OCI-LY3 (cell line): ENCODE results near the gene PDGFC.
A peak's percentile ranks its signal among the peaks of the same experiment; 100 is the strongest.

Experiments used
- H2AFZ ChIP-seq: fragments of 200-600, 300-600 bp; shearing (Covaris generic); 2 replicates; pipeline ENCODE4 v1.6.0; 2014; ENCODE audit warnings: antibody characterized with exemption, low read depth, low read length
- H3K27ac ChIP-seq: fragments of 200-600, 300-600 bp; sonication (generic); 2 replicates; pipeline ENCODE4 v1.5.1; 2014; ENCODE audit warnings: mild to moderate bottlenecking, low read length, moderate library complexity, mixed read lengths
- H3K27me3 ChIP-seq: fragments of 200-600, 300-600 bp; sonication (generic); 2 replicates; pipeline ENCODE4 v1.6.1; 2014; ENCODE audit warnings: low read depth, low read length, mixed read lengths
- H3K36me3 ChIP-seq: fragments of 200-600, 300-600 bp; sonication (generic); replicated peaks from 2 replicates; pipeline ENCODE3; 2014; ENCODE audit warnings: low read depth, low read length, mixed read lengths
- H3K4me1 ChIP-seq: fragments of 300-600, 200-600 bp; sonication (generic); 2 replicates; pipeline ENCODE4 v1.6.1; 2014; ENCODE audit warnings: low read length, mixed read lengths
- H3K4me2 ChIP-seq: fragments of 200-600, 300-600 bp; sonication (generic); 2 replicates; pipeline ENCODE4 v1.6.1; 2014; ENCODE audit warnings: low read length, mixed read lengths
- H3K4me3 ChIP-seq: fragments of 300-600, 200-600 bp; sonication (generic); 2 replicates; pipeline ENCODE4 v1.5.1; 2014; ENCODE audit warnings: antibody characterized with exemption, mild to moderate bottlenecking, low read length, moderate library complexity
- H3K79me2 ChIP-seq: fragments of 300-600, 200-600 bp; shearing (Covaris generic); 2 replicates; pipeline ENCODE4 v1.6.1; 2014; ENCODE audit warnings: mild to moderate bottlenecking, low read length, mixed read lengths
- H3K9ac ChIP-seq: fragments of 300-600, 200-600 bp; shearing (Covaris generic); 2 replicates; pipeline ENCODE4 v1.6.0; 2014; ENCODE audit warnings: mild to moderate bottlenecking, low read length, moderate library complexity
- H3K9me3 ChIP-seq: fragments of 200-600, 300-600 bp; shearing (Covaris generic); 2 replicates; pipeline ENCODE4 v1.6.1; 2014; ENCODE audit warnings: low read length, mixed read lengths; ENCODE audit not compliant: insufficient read depth
- H4K20me1 ChIP-seq: fragments of 200-600, 300-600 bp; sonication (generic); 2 replicates; pipeline ENCODE4 v1.6.1; 2016; ENCODE audit warnings: low read length, mixed read lengths; ENCODE audit not compliant: insufficient read depth
- EZH2phosphoT487 ChIP-seq: fragments of 200-600 bp; shearing (Covaris generic); IDR thresholded peaks from 2 replicates; pipeline ENCODE4 v1.6.1; 2018; ENCODE audit warnings: antibody characterized with exemption, mixed run types, low read depth
- TF ChIP-seq, protein P1 (sequence below): fragments of 200-600, 300-600 bp; sonication (generic); IDR thresholded peaks from 2 replicates; pipeline ENCODE4 v1.5.1; 2014; ENCODE audit warnings: antibody characterized with exemption, low read length, low read depth

Gene PDGFC

DNA sequence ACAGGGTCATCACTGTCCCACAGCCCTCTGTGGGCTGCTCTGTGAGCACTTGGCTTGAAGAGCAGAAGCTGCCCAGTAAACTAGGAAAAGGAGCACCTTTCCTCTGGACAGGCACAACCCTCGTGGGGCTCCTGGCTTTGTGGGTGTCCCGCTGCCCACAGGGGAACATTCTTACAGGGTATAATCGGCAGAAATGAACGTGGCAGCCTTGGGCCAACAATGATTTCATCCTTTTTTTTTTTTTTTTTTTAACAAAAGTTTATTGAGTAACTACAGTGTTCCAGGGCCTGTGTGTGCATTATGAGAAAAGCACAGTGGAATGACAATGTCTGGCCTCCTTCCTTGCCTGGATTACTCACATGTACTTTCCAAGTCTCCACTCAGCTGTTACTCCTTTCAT lies 197.2 kb downstream of the PDGFC start:
- Histone ChIP-seq H3K27me3 (no peaks in the 10 kb centered on the region), H3K4me3 (no peak overlapping the region), H3K4me1 (peaks cover 19% of the 10 kb centered on the region), H2AFZ (no peak overlapping the region), H3K27ac (no peak overlapping the region), H3K79me2 (no peaks in the 10 kb centered on the region), H3K9me3 (no peaks in the 10 kb centered on the region), H3K36me3 (no peaks in the 10 kb centered on the region), H4K20me1 (no peaks in the 10 kb centered on the region), H3K9ac (no peak overlapping the region), H3K4me2 (no peak overlapping the region)
- TF ChIP-seq, protein P1, sequence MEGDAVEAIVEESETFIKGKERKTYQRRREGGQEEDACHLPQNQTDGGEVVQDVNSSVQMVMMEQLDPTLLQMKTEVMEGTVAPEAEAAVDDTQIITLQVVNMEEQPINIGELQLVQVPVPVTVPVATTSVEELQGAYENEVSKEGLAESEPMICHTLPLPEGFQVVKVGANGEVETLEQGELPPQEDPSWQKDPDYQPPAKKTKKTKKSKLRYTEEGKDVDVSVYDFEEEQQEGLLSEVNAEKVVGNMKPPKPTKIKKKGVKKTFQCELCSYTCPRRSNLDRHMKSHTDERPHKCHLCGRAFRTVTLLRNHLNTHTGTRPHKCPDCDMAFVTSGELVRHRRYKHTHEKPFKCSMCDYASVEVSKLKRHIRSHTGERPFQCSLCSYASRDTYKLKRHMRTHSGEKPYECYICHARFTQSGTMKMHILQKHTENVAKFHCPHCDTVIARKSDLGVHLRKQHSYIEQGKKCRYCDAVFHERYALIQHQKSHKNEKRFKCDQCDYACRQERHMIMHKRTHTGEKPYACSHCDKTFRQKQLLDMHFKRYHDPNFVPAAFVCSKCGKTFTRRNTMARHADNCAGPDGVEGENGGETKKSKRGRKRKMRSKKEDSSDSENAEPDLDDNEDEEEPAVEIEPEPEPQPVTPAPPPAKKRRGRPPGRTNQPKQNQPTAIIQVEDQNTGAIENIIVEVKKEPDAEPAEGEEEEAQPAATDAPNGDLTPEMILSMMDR, result no peak
- no peak for TF ChIP-seq EZH2phosphoT487

GRCh38 chr4:156773648-156774357 lies 197.8 kb downstream of the PDGFC start:
- no peak overlapping the region for H3K4me2 ChIP-seq
- no peaks in the 10 kb centered on the region for H3K9me3 ChIP-seq
- H2AFZ ChIP-seq, result no peak overlapping the region

DNA sequence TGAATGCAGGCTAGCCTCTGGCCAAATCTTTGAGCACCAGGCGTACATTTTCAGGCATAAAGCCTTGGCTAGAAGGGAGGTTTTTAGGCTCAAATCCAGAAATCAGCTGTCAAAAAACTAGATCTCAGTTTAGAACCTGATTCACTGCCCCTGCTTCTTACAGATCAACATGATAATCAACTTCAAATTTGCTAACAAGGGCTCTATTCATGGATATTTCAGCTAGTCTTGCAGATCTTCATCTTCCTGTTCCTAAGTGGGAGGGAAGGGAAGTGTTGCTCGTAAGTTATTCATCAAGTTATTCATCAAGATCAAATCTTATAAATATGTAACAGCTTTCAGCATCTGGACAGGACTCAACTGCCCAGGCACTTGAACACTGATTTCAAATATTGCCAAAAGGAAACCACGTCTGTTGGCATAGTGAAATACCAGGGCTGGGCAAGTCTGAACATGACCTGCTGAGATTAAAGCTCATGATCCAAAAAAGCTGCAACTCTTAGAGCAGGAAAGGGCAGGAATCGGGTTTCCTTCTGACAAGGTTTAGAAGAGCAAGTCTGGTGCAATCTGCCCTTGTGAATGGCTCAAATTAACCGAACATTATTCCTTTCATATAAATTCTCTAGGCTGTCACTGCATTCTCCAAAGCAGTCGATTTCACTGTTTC lies 200.3 kb downstream of the PDGFC start:
- H3K4me1 ChIP-seq, result peaks cover 18% of the 10 kb centered on the region
- no peaks in the 10 kb centered on the region for H3K27me3 ChIP-seq
- H3K27ac ChIP-seq, result no peak overlapping the region
- H3K36me3 ChIP-seq, result no peaks in the 10 kb centered on the region
- H3K4me3 ChIP-seq, result peak overlapping the region; percentile 45
- H3K9me3 ChIP-seq, result no peaks in the 10 kb centered on the region
- no peaks in the 10 kb centered on the region for H3K79me2 ChIP-seq
- no peaks in the 10 kb centered on the region for H4K20me1 ChIP-seq
- peak overlapping the region; percentile 58 for H3K4me2 ChIP-seq
- no peak for TF ChIP-seq EZH2phosphoT487
- TF ChIP-seq, protein P1, result no peak
- peak overlapping the region; percentile 2; the same call in 1 of the 2 replicates for H3K9ac ChIP-seq
- peak overlapping the region; percentile 74 for H2AFZ ChIP-seq

More at GRCh38 chr4:156773648-156774357, 197.8 kb downstream of the PDGFC start:
- Histone ChIP-seq H3K27ac (no peak overlapping the region), H3K4me1 (peaks cover 19% of the 10 kb centered on the region), H3K36me3 (no peaks in the 10 kb centered on the region), H3K79me2 (no peaks in the 10 kb centered on the region), H4K20me1 (no peaks in the 10 kb centered on the region), H3K9ac (no peak overlapping the region), H3K27me3 (no peaks in the 10 kb centered on the region), H3K4me3 (no peak overlapping the region)
- no peak for TF ChIP-seq EZH2phosphoT487
- TF ChIP-seq, protein P1, result no peak

GRCh38 chr4:156770140-156770539 lies 201.5 kb downstream of the PDGFC start:
- no peak for TF ChIP-seq EZH2phosphoT487
- Histone ChIP-seq H3K9ac (no peak overlapping the region), H3K4me2 (no peak overlapping the region), H3K4me1 (peaks cover 11% of the 10 kb centered on the region), H3K9me3 (no peaks in the 10 kb centered on the region), H3K36me3 (no peaks in the 10 kb centered on the region), H3K4me3 (no peak overlapping the region), H4K20me1 (no peaks in the 10 kb centered on the region), H3K27ac (no peak overlapping the region), H3K27me3 (no peaks in the 10 kb centered on the region), H2AFZ (no peak overlapping the region), H3K79me2 (no peaks in the 10 kb centered on the region)
